H4 (cell line): Measurements from ENCODE around the gene VPS51. TPM values are rescaled to one million over a fixed set of nuclear protein-coding genes. Genes with fewer than 3 reads are reported as not detected.
A peak's percentile ranks its signal among the peaks of the same experiment; 100 is the strongest.

Experiments used
- DNase-seq: peaks from one replicate; pipeline ENCODE4 v3.0.0-alpha.2; 2015; ENCODE audit warnings: low spot score
- total RNA-seq: library from RNA; depleted of rRNA; stranded (reverse); fragments of >200 nt; shearing (Covaris generic); gene quantifications from 2 replicates; pipeline ENCODE4 v1.2.3, GENCODE V29; 2014

Gene VPS51
- total RNA-seq, 1 experiment from 2014 or later, result 68.7 TPM

DNA sequence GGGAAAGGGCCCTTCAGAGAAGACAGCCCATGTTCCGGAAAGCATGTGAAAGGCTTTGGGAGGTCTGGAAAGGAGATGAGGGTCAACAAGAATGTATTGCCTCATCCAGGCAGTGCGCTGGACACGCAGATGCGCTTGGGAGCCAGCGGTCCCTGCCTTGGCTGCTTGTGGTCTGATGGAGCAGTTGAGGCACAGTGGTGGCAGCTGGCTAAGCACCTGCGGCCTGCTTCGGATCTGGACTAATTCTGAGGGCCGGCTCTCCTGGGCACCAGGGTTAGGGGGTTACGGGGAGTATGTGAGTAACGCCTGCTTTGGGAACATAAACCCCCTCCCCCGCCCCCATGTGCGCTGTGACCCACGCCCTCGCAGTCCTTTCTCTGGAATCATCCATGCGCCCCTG, 11.1 kb downstream of the VPS51 start:
- no peak for DNase-seq

DNA sequence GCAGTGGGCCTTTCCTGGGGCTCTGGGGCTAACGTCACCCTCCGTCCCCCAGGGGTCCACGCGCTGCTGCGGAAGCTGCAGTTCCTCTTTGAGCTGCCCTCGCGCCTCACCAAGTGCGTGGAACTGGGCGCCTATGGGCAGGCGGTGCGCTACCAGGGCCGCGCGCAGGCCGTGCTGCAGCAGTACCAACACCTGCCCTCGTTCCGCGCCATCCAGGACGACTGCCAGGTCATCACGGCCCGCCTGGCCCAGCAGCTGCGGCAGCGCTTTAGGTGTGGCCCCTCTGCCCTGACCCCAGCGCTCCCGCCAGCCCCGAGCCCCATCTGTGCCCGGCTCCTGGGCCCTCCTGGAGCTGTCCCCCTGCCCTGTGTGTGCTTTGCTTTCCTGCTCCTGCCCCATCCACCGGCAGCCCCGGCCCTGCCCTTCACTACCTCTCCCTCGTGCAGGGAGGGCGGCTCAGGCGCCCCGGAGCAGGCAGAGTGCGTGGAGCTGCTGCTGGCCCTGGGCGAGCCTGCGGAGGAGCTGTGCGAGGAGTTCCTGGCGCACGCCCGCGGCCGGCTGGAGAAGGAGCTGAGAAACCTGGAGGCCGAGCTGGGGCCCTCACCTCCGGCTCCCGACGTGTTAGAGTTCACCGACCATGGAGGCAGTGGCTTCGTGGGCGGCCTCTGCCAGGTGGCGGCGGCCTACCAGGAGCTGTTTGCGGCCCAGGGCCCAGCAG, 11.9 kb downstream of the VPS51 start:
- DNase-seq, result no peak

DNA sequence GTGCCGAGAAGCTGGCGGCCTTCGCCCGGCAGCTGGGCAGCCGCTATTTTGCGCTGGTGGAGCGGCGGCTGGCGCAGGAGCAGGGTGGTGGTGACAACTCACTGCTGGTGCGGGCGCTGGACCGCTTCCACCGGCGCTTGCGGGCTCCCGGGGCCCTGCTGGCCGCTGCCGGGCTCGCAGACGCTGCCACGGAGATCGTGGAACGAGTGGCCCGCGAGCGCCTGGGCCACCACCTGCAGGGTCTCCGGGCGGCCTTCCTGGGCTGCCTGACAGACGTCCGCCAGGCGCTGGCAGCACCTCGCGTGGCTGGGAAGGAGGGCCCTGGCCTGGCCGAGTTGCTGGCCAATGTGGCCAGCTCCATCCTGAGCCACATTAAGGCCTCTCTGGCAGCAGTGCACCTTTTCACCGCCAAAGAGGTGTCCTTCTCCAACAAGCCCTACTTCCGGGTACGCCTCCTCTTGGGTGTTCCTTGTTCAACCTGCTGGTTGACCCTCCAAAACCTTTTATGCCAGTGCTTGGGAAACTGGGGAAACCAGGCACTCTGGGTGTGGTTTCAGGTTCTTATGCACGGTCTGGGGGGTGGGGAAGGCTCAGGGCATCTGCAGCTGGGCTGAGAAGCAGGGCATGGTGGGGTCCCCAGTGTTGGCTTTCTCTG, 12.6 kb downstream of the VPS51 start:
- no peak for DNase-seq

DNA sequence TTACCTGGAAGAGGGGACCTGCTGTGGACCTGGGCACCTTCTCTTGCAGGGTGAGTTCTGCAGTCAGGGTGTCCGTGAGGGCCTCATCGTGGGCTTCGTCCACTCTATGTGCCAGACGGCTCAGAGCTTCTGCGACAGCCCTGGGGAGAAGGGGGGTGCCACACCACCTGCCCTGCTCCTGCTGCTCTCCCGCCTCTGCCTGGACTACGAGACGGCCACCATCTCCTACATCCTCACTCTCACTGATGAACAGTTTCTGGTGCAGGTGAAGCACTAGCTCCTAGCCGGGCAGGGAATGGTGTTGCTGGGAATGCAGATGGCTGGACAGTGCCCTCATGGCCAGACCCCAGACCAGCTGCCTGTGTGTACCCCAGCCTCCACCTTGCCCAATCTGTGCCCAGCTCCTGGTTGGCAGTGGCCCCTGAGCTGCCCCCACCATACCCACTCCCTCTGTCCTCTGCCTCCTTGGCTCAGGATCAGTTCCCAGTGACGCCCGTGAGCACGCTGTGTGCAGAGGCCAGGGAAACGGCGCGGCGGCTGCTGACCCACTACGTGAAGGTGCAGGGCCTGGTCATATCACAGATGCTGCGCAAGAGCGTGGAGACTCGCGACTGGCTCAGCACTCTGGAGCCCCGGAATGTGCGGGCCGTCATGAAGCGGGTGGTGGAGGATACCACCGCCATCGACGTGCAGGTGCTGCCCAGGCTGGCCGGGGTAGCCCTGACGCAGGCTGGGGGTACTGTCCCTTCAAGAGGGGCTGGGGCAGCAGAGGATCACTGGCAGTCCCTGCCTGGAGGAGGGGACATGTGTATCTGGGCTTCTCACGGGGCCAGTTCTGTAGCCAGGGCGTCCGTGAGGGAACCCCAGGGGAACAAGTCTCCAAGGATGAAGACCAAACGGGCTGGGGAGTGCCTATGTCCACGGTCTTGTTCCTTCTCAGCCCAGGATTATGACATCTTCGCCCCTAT, 13.5 kb downstream of the VPS51 start:
- DNase-seq, result no peak

DNA sequence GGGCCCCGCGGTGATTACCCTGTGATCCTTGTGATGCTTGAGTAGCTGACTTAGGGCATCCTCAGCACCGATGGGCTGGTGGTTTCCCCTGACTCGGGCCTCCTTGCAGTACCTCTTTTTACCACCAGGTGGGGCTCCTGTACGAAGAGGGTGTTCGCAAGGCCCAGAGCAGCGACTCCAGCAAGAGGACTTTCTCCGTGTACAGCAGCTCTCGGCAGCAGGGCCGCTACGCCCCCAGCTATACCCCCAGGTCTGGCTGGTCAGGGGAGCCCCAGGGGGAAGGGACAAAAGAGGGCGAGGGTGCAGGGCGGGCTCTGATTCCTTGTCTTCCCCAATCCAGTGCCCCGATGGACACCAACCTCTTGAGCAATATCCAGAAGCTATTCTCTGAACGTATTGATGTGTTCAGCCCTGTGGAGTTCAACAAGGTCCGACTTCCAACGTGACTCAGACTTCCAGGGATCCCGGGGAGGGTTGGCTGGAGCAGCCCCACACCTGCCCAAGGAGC, 14.4 kb downstream of the VPS51 start:
- DNase-seq, result peak; percentile 63

DNA sequence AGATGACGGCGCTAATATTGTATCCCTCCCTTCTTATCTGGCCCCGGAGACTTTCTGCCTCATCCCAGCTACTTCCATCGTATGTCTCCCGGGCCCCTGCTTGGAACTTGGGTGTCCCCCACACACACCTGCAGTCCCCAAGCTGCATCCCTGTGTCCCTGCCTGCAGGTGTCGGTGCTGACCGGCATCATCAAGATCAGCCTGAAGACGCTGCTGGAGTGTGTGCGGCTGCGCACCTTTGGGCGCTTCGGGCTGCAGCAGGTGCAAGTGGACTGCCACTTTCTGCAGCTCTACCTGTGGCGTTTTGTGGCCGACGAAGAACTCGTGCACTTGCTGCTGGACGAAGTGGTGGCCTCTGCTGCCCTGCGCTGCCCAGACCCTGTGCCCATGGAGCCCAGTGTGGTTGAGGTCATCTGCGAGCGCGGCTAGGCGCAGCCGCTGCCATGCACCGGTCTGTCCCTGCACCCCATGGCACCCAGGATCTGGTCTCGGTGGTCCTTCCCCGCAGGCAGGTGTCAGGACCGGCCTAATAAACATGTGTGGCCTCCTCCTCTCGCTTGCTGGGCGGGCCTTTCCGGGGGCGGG, 15.2 kb downstream of the VPS51 start:
- no peak for DNase-seq

DNA sequence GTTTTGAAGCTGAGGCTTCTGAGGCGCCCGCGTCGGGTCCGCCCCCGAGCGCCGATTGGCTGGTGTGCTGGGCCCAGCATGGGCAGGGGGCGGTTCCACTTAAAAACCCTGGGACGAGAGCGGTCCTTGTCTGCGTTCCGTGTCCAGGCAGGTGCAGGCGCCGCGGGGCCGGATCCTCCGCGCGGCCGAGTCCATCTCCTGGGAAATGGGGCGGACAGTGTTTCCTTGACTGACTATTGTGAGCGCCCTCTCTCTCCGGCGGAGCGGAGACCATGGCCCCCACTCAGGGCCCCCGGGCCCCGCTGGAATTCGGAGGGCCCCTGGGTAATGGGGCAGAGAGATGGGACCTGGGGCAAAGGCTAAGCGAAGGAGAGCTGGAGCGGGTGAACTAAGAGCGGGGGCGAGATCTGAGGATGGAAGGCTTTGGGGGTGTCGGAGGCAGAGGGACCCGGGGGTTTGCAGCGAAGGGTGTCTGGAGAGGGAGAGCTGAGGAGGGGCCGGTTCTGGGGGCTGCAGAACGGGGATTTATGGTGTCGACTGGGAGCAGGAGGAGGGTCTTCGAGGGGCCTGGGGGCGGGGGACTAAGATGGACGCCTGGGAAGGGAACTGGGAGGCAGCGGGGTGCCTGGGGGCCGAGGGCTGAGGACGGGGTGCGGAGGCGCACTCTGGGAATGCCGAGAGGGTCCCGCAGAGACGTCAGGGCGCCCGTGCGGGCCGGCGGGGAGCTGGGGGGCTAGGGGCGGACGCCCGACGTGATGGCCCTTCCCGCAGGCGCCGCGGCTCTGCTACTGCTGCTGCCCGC, 15.9 kb downstream of the VPS51 start, which contains the start of gene TM7SF2:
TM7SF2 (plus strand) TSS at position 129 of the 802 bp plus-strand sequence; CDS start at position 273, 144 bp downstream.
- DNase-seq, result no peak

DNA sequence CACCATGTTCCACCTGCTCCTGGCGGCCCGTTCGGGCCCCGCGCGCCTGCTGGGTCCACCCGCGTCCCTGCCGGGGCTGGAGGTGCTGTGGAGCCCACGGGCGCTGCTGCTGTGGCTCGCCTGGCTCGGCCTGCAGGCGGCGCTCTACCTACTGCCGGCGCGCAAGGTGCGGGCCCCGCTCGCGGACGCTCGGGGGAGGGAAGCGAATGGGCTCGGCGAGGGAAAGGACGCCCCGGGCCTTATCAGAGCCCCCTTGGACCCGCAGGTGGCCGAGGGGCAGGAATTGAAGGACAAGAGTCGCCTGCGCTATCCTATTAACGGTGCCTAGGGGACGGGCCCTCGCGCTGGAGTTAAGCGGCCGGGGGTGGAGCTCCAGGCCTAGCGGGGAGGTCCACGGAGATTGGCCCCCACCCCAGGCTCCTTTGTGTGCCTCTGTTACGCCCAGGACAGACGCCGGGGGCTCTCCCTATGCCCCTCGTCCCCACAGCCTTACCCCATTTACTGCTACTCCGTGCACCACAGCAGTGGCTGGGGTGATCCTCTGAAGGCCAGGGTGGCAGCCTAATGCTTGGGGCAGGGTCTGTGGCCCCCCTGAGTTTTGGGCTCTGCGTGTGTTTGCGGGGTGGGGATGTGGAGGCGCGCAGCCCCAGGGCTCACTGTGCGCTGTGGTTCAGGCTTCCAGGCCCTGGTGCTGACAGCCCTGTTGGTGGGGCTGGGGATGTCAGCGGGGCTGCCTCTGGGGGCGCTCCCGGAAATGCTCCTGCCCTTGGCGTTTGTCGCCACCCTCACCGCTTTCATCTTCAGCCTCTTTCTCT, 16.7 kb downstream of the VPS51 start:
- no peak for DNase-seq

DNA sequence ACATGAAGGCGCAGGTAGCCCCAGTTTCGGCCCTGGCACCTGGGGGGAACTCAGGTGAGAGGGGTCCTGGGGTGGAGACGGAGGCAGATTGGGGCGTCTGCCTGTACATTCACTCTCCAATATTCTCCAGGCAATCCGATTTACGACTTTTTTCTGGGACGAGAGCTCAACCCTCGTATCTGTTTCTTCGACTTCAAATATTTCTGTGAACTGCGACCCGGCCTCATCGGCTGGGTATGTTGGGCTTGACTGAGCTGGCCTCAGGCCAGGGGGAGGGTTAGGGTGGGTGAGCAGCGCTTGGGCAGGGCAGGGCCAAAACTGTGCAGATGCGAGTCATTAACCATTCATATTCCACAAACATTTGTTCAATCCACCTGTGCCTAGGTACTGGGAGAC, 17.3 kb downstream of the VPS51 start:
- no peak for DNase-seq

DNA sequence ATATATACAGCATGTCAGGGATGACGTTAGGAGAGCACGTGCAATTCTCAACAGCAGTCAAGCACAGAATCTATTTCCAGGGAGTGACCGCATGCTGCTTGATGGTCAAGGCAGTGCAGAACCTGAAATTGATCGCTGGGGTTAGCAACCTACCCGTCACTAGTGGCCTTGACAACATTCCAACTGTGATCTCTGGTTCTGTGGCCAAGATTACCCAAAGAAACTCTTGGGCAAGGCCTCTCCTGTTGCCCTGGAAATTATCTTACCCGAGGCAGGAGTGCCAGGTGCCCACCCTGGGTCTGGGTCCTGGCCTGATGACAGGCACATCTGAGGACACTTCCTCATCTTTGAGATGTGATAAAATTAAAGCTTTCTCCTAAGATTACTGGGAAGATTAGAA, 17.8 kb downstream of the VPS51 start:
- no peak for DNase-seq

DNA sequence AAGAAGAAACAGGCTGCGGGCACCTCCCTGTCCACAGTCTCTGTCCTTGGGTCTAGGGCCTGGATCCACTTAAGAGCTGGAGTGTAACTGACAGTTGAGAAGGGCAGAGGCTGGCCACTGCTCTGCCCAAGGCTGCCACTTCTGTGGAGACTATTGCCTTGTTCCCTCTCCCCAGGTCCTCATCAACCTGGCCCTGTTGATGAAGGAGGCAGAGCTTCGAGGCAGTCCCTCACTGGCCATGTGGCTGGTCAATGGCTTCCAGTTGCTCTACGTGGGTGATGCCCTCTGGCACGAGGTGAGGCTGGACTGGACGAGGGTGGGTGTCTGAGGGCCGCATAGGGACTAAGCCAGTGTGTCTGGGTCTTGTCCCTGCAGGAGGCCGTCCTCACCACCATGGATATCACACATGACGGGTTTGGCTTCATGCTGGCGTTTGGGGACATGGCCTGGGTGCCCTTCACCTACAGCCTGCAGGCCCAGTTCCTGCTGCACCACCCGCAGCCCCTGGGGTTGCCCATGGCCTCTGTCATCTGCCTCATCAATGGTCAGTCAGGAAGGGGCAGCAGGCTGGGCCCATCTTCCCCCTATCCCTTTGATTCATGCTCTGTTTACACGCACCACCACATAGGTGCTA, 18.6 kb downstream of the VPS51 start:
- no peak for DNase-seq

DNA sequence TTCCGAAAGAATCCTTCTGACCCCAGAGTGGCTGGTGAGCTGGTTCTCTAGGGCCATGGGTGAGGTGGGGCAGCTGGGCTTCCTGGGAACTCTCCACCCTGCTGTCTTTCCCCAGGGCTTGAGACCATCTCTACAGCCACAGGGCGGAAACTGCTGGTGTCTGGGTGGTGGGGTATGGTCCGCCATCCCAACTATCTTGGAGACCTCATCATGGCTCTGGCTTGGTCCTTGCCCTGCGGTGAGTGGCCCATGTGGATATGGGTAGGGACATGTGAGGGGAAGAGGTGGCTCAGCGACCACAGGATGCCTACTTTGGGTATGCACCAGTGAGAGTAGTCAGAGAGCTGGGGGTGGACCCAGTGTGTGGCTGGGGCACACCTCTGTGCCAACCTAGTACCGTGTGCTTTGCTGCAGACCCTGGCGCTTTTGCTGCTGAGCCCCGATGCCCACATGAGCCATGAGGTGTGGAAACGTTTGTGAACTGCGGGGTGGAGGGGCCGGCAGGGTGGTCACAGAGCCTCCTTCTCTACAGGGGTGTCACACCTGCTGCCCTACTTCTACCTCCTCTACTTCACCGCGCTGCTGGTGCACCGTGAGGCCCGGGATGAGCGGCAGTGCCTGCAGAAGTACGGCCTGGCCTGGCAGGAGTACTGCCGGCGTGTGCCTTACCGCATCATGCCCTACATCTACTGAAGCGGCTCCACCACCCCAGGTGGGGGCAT, 19.5 kb downstream of the VPS51 start:
- DNase-seq, result no peak

DNA sequence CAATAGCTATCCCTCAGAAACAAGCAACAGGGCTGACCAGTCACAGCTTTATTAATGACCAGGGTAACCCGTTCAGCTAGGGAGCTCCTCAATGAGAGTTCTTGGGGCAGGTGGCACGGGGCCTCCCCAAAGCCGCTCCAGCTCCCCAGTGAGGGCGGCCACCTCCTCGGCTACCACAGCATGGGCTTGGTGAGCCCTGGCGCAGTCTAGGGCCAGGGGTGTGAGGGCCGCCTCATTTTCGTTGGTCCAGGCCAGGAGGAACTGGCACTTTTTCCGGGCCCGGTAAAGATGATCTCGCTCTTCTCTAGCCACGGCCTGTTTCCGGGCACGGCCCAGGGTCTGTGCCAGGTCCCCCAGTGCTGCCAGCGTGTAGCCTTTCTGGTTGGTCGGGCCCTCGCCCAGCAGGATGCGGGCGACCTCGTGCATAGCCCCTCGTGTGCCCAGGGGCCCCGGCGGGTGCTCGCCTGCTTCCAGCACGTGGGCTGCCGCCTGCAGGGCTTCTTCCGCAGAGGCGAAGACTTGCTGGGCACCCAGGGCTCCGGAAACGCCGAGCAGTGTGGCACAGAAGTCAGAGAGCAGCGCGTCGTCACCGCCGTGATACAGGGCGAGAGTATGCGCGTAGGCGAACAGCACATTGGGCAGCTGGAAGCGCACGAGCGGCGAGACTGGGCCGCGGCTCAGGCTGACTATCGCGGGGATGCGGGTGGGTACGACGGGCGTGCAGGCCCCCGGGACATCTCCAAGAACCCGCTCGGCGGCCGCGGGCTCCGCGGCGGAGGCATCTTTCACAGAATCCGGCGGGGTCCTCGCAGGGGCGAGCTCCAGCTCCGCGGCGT, 20.6 kb downstream of the VPS51 start:
- DNase-seq, result no peak

DNA sequence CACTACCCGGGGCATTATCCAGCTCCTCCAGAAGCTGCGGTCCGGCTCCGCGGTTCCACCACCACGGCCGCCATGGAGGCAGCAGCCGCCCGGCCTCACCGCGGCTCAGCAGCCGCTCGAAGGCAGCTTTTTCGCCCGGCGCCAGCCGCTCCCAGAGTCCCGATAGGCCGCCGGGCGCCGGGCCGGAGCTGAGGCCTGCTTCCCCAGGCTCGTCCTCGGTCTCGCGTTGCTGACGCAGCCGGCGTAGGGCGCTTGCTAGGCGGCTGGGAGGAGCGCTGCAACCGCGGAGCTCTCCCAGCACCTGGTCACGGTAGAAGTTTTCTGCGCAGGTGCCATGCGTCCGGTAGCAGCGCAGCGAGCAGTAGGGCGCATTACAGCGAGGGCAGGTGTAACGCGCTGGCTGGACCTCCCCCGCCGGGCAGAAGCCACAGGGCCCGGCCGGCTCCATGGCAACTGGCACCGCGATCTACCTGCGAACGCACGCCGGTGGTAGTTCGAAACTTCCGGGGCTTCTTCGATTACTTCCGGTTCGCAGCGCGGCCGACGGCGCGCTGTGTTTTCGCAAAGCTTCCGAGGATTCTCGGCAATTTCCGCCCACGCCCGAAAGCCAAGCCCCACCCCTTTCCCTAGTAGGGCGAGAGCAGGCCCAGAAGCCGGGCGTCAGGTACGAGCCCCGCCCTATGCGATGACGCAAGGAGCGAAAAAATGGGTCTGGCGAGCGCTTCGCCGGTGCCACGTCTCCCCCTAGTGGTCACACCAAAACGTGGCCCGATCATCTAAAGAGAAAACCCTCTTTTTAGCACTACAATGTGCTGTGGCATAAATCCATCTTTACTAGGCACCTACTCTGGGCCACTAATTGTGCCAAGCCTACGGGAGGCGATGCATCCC, 21.4 kb downstream of the VPS51 start, which contains the start of gene ZNHIT2:
ZNHIT2 (minus strand) TSS at position 496 of the 891 bp plus-strand sequence; CDS start at position 448, 48 bp downstream.
- DNase-seq, result peak; percentile 96

DNA sequence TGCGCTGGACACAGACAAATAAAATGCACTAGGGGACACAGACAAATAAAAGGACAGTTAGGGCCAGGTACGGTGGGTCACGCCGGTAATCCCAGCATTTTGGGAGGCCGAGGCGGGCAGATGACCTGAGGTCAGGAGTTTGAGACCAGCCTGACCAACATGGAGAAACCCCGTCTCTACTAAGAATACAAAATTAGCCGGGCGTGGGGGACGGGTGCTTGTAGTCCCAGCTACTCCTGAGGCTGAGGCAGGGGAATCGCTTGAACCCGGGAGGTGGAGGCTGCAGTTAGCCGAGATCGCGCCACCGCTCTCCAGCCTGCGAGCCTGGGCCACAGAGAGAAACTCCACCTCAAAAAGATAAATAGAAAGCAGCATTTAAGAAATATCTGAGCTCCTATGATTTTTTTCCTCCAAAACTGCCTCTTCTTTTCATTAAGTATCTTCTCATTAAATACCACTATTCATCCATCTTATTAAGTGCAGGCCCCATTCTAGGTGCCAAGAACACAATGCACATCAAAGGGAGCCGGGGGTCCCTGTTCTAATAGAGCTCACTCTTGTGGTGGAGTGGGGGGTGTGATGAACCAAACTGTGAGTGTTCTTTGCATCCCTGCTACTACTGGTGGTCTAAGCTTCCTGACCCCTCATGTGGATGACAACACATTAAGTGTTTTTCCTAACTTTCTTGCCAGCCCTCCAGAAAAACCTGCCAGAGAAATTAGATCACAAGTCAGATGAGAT, 22.3 kb downstream of the VPS51 start:
- DNase-seq, result no peak
